ENCODE results near the gene LARGE1.

The LARGE1 gene

GRCh38 chr22:33431300-33431699 is 489.0 kb downstream of the LARGE1 start:
- no peak for DNase-seq (ENCODE audit: low read depth in 2 of 2)

GRCh38 chr22:33429281-33429680 is 491.0 kb downstream of the LARGE1 start:
- DNase-seq (ENCODE audit: low read depth in 2 of 2) = no peak

- no peak for DNase-seq (ENCODE audit: low read depth in 2 of 2)
Observed at GRCh38 chr22:33427461-33427860, 492.8 kb downstream of the LARGE1 start.

GRCh38 chr22:33426451-33426850 is 493.8 kb downstream of the LARGE1 start:
- no peak for DNase-seq (ENCODE audit: low read depth in 2 of 2)

- DNase-seq (ENCODE audit: low read depth in 2 of 2) = no peak
Observed at GRCh38 chr22:33421859-33422258, 498.4 kb downstream of the LARGE1 start.

- DNase-seq (ENCODE audit: low read depth in 2 of 2) = no peak
Observed at GRCh38 chr22:33418484-33418883, 501.8 kb downstream of the LARGE1 start.

GRCh38 chr22:33415401-33415800 is 504.9 kb downstream of the LARGE1 start:
- no peak for DNase-seq (ENCODE audit: low read depth in 2 of 2)

- DNase-seq (ENCODE audit: low read depth in 2 of 2) = no peak
Observed at GRCh38 chr22:33409079-33409478, 511.2 kb downstream of the LARGE1 start.

GRCh38 chr22:33405194-33405593 is 515.1 kb downstream of the LARGE1 start:
- DNase-seq (ENCODE audit: low read depth in 2 of 2) = no peak

- no peak for DNase-seq (ENCODE audit: low read depth in 2 of 2)
Observed at GRCh38 chr22:33404723-33405122, 515.6 kb downstream of the LARGE1 start.

- DNase-seq (ENCODE audit: low read depth in 2 of 2) = no peak
Observed at GRCh38 chr22:33402325-33402724, 518.0 kb downstream of the LARGE1 start.

- no peak for DNase-seq (ENCODE audit: low read depth in 2 of 2)
Observed at GRCh38 chr22:33401291-33401690, 519.0 kb downstream of the LARGE1 start.

- DNase-seq (ENCODE audit: low read depth in 2 of 2) = no peak
Observed at GRCh38 chr22:33400891-33401290, 519.4 kb downstream of the LARGE1 start.

GRCh38 chr22:33400061-33400840 is 520.0 kb downstream of the LARGE1 start:
- no peak for DNase-seq (ENCODE audit: low read depth in 2 of 2)

GRCh38 chr22:33397381-33397907 is 522.8 kb downstream of the LARGE1 start:
- DNase-seq (ENCODE audit: low read depth in 2 of 2) = no peak

- no peak for DNase-seq (ENCODE audit: low read depth in 2 of 2)
Observed at GRCh38 chr22:33393432-33393831, 526.8 kb downstream of the LARGE1 start.

- DNase-seq (ENCODE audit: low read depth in 2 of 2) = no peak
Observed at GRCh38 chr22:33391298-33391697, 529.0 kb downstream of the LARGE1 start.

GRCh38 chr22:33389936-33390335 is 530.3 kb downstream of the LARGE1 start:
- DNase-seq (ENCODE audit: low read depth in 2 of 2) = no peak

- DNase-seq (ENCODE audit: low read depth in 2 of 2) = no peak
Observed at GRCh38 chr22:33386270-33386669, 534.0 kb downstream of the LARGE1 start.

GRCh38 chr22:33385611-33386010 is 534.7 kb downstream of the LARGE1 start:
- no peak for DNase-seq (ENCODE audit: low read depth in 2 of 2)

- no peak for DNase-seq (ENCODE audit: low read depth in 2 of 2)
Observed at GRCh38 chr22:33382436-33382835, 537.8 kb downstream of the LARGE1 start.

GRCh38 chr22:33381531-33382406 is 538.5 kb downstream of the LARGE1 start:
- no peak for DNase-seq (ENCODE audit: low read depth in 2 of 2)
